HFFc6 (cell line): ENCODE results near the gene CERS6. TPM values are rescaled to one million over a fixed set of nuclear protein-coding genes. Genes with fewer than 3 reads are reported as not detected.

Experiments used
- DNase-seq: peaks from one replicate; pipeline ENCODE4 v3.0.0-alpha.2; 2018
- H3K27ac Mint-ChIP-seq: 2 replicates; pipeline ENCODE4 v1.8.0; 2020; ENCODE audit warnings: mild to moderate bottlenecking, mixed read lengths
- H3K27me3 Mint-ChIP-seq: 2 replicates; pipeline ENCODE4 v1.8.0; 2021; ENCODE audit warnings: mild to moderate bottlenecking, moderate library complexity, mixed read lengths; ENCODE audit not compliant: insufficient read depth
- H3K36me3 Mint-ChIP-seq: 2 replicates; pipeline ENCODE4 v1.8.0; 2021; ENCODE audit warnings: low read depth, mixed read lengths
- H3K4me1 Mint-ChIP-seq: 2 replicates; pipeline ENCODE4 v1.8.0; 2020; ENCODE audit warnings: low read depth, mixed read lengths
- H3K4me3 Mint-ChIP-seq: 2 replicates; pipeline ENCODE4 v1.8.0; 2020; ENCODE audit warnings: mild to moderate bottlenecking, moderate library complexity, mixed read lengths
- H3K9me3 Mint-ChIP-seq: 2 replicates; pipeline ENCODE4 v1.8.0; 2020; ENCODE audit warnings: mild to moderate bottlenecking, mixed read lengths
- CTCF ChIP-seq: fragments of 200-600 bp; sonication (generic); IDR thresholded peaks from 2 replicates; pipeline ENCODE4 v1.5.0; 2021; ENCODE audit warnings: antibody characterized with exemption, mild to moderate bottlenecking
- total RNA-seq, 6 experiments: library from RNA; stranded (reverse); fragmentation: NEBNext Ultra II Directional; extraction: Animal tissue kit (Norgen Biotek cat#: 25700); gene quantifications; 2 replicates in 1 of 6; 3 replicates in 5 of 6; pipeline ENCODE4 v1.2.3, GENCODE V29; 2021

Gene CERS6
- total RNA-seq, 6 experiments from 2014 or later = 6.2 to 9.9 (median 7.5) TPM

- peak; percentile 73 for TF ChIP-seq CTCF
- H3K27ac Mint-ChIP-seq = no peak overlapping the region
- no peaks in the 10 kb centered on the region for H3K9me3 Mint-ChIP-seq
- peak; percentile 21 for DNase-seq
- no peaks in the 10 kb centered on the region for H3K4me1 Mint-ChIP-seq
- no peaks in the 10 kb centered on the region for H3K27me3 Mint-ChIP-seq
- no peaks in the 10 kb centered on the region for H3K36me3 Mint-ChIP-seq
- H3K4me3 Mint-ChIP-seq = no peak overlapping the region
Measured at GRCh38 chr2:168705534-168706470, 249.7 kb downstream of the CERS6 start.

GRCh38 chr2:168706806-168707205 is 250.7 kb downstream of the CERS6 start:
- Mint-ChIP-seq H3K9me3 (no peaks in the 10 kb centered on the region), H3K4me3 (no peak overlapping the region), H3K36me3 (no peaks in the 10 kb centered on the region), H3K4me1 (no peaks in the 10 kb centered on the region), H3K27ac (no peak overlapping the region), H3K27me3 (no peaks in the 10 kb centered on the region)
- no peak for TF ChIP-seq CTCF
- no peak for DNase-seq

GRCh38 chr2:168708080-168708479 is 252.0 kb downstream of the CERS6 start:
- no peak for DNase-seq
- no peaks in the 10 kb centered on the region for H3K4me1 Mint-ChIP-seq
- TF ChIP-seq CTCF = no peak
- H3K27me3 Mint-ChIP-seq = no peaks in the 10 kb centered on the region
- no peak overlapping the region for H3K4me3 Mint-ChIP-seq
- H3K9me3 Mint-ChIP-seq = no peaks in the 10 kb centered on the region
- H3K36me3 Mint-ChIP-seq = no peaks in the 10 kb centered on the region
- H3K27ac Mint-ChIP-seq = no peak overlapping the region

- no peak for TF ChIP-seq CTCF
- H3K4me1 Mint-ChIP-seq = no peaks in the 10 kb centered on the region
Measured at GRCh38 chr2:168710754-168711467, 254.8 kb downstream of the CERS6 start.

GRCh38 chr2:168712053-168712452 is 256.0 kb downstream of the CERS6 start:
- Mint-ChIP-seq H3K4me1 (no peaks in the 10 kb centered on the region), H3K4me3 (no peak overlapping the region), H3K27me3 (no peaks in the 10 kb centered on the region), H3K36me3 (no peaks in the 10 kb centered on the region), H3K9me3 (no peaks in the 10 kb centered on the region), H3K27ac (no peak overlapping the region)
- peak; percentile 30; the same call in 1 of the 2 replicates for TF ChIP-seq CTCF
- DNase-seq = no peak

More at GRCh38 chr2:168710754-168711467, 254.8 kb downstream of the CERS6 start:
- no peaks in the 10 kb centered on the region for H3K9me3 Mint-ChIP-seq
- no peak overlapping the region for H3K4me3 Mint-ChIP-seq
- no peak overlapping the region for H3K27ac Mint-ChIP-seq
- H3K36me3 Mint-ChIP-seq = no peaks in the 10 kb centered on the region
- no peaks in the 10 kb centered on the region for H3K27me3 Mint-ChIP-seq
- DNase-seq = no peak
